Spleen (tissue), 7 donors: ENCODE results near the gene CAPN9.

Experiments
- CTCF ChIP-seq, 11 experiments: fragments of 200-600 bp in 7 of 11; fragments of 450-650 bp in 4 of 11; sonication (generic) in 4 of 11; IDR thresholded peaks in 8 of 11; conservative IDR thresholded peaks in 3 of 11; 1 replicate in 7 of 11; 2 replicates in 4 of 11; pipeline versions ENCODE4 v1.4.0 to v1.8.0; 2016 to 2021; ENCODE audit warnings: antibody characterized with exemption in 11 of 11, inconsistent platforms in 4 of 11, mild to moderate bottlenecking in 1 of 11
- POLR2A ChIP-seq, 3 donors: fragments of 450-650 bp; IDR thresholded peaks; one replicate each; pipeline ENCODE4 v1.5.1; 2017; ENCODE audit warnings: antibody characterized with exemption in 3 of 3, mild to moderate bottlenecking in 1 of 3
- POLR2AphosphoS5 ChIP-seq, 3 donors: sonication (generic); formaldehyde crosslinking; IDR thresholded peaks; one replicate each; pipeline ENCODE4 v1.5.1; 2017; ENCODE audit warnings: antibody characterized with exemption in 3 of 3
- donor health status: DM: no; HTN: no; CAD: no; lungs with moderate emphysema.
- donor health status: DM: no; HTN: no; CAD: no.
- donor health status: DM: no; HTN: no; CAD: no.

- TF ChIP-seq POLR2AphosphoS5 (IDR thresholded peaks at IDR 0.05) (no peak), POLR2A (IDR thresholded peaks at IDR 0.05) (no peak), CTCF (IDR thresholded peaks at IDR 0.05 in 8 of 11, conservative IDR thresholded peaks at IDR 0.05 in 3 of 11) (no peak)
These were observed 33.7 kb upstream of the CAPN9 start for GRCh38 chr1:230713547-230713914.
